Vagina (tissue), 2 donors: ENCODE data around the gene ATXN1. TPM values are rescaled to one million over a fixed set of nuclear protein-coding genes. Genes with fewer than 3 reads are reported as not detected.

Experiments used
- DNase-seq, 2 donors: peaks; one replicate each; pipeline ENCODE4 v3.0.0-alpha.2; 2017; ENCODE audit errors: extremely low spot score in 2 of 2
- H3K27ac ChIP-seq: fragments of 200-600 bp; sonication (generic); one replicate; pipeline ENCODE4 v1.5.1; 2019
- H3K27me3 ChIP-seq: fragments of 200-600 bp; sonication (generic); one replicate; pipeline ENCODE4 v1.5.1; 2019
- H3K36me3 ChIP-seq, 2 donors: fragments of 200-600 bp; sonication (generic); one replicate each; pipeline ENCODE4 v1.5.1; 2017 to 2019
- H3K4me1 ChIP-seq: fragments of 200-600 bp; sonication (generic); one replicate; pipeline ENCODE4 v1.5.1; 2019
- H3K4me3 ChIP-seq, 2 donors: fragments of 200-600 bp; sonication (generic); 1 replicate in 1 of 2; 2 replicates in 1 of 2; pipeline ENCODE4 v1.5.1; 2016 to 2019
- H3K9me3 ChIP-seq: fragments of 200-600 bp; sonication (generic); one replicate; pipeline ENCODE4 v1.5.1; 2019
- CTCF ChIP-seq, 3 experiments: fragments of 450-650 bp in 2 of 3; fragments of 200-600 bp in 1 of 3; sonication (generic) in 1 of 3; IDR thresholded peaks; one replicate each; pipeline ENCODE4 v1.5.1; 2017 to 2019; ENCODE audit warnings: antibody characterized with exemption in 3 of 3, mild to moderate bottlenecking in 2 of 3, moderate library complexity in 2 of 3
- POLR2A ChIP-seq, 2 donors: fragments of 450-650 bp; IDR thresholded peaks; one replicate each; pipeline ENCODE4 v1.6.1; 2017; ENCODE audit warnings: antibody characterized with exemption in 2 of 2, mild to moderate bottlenecking in 2 of 2, moderate library complexity in 2 of 2
- POLR2AphosphoS5 ChIP-seq, 2 donors: sonication (generic); formaldehyde crosslinking; IDR thresholded peaks; one replicate each; pipeline ENCODE4 v1.9.0; 2017; ENCODE audit warnings: antibody characterized with exemption in 2 of 2, mild to moderate bottlenecking in 2 of 2, low read depth in 1 of 2; ENCODE audit not compliant: insufficient read depth in 1 of 2
- intact Hi-C: fragments of 100-400 bp; cut with DNase I; formaldehyde crosslinking; loops from one replicate; pipeline ENCODE4 v1.15.1; 2023
- total RNA-seq: library from RNA; depleted of rRNA; stranded (reverse); fragments of >200 nt; gene quantifications from one replicate; pipeline ENCODE4 v1.2.3, GENCODE V29; 2016

The ATXN1 gene
- total RNA-seq, 1 donor from 2014 or later = 43.2 TPM

GRCh38 chr6:16437095-16437494, 324.2 kb downstream of the ATXN1 start:
- Histone ChIP-seq H3K27me3 (no peaks in the 10 kb centered on the region), H3K27ac (no peak overlapping the region), H3K4me1 (peaks cover 37% of the 10 kb centered on the region), H3K4me3 (no peak overlapping the region), H3K36me3 (no peaks in the 10 kb centered on the region), H3K9me3 (no peaks in the 10 kb centered on the region)
- no peak for DNase-seq
- TF ChIP-seq POLR2A (IDR thresholded peaks at IDR 0.05) (no peak), POLR2AphosphoS5 (IDR thresholded peaks at IDR 0.05; ENCODE audit: insufficient read depth in 1 of 2, low read depth in 1 of 2) (no peak), CTCF (IDR thresholded peaks at IDR 0.05) (no peak)
- intact Hi-C loops = no loop called here

GRCh38 chr6:16436550-16436949, 324.7 kb downstream of the ATXN1 start:
- TF ChIP-seq POLR2A (IDR thresholded peaks at IDR 0.05) = no peak
- H3K9me3 ChIP-seq = no peaks in the 10 kb centered on the region
- no peaks in the 10 kb centered on the region for H3K36me3 ChIP-seq
- H3K27me3 ChIP-seq = no peaks in the 10 kb centered on the region
- H3K27ac ChIP-seq = no peak overlapping the region
- no peak overlapping the region for H3K4me3 ChIP-seq
- intact Hi-C loops = no loop called here
- no peak for DNase-seq
- peaks cover 42% of the 10 kb centered on the region for H3K4me1 ChIP-seq

GRCh38 chr6:16434885-16435284, 326.4 kb downstream of the ATXN1 start:
- H3K27ac ChIP-seq = no peak overlapping the region
- no peaks in the 10 kb centered on the region for H3K9me3 ChIP-seq
- H3K4me3 ChIP-seq = no peak overlapping the region
- H3K27me3 ChIP-seq = no peaks in the 10 kb centered on the region
- no peaks in the 10 kb centered on the region for H3K36me3 ChIP-seq
- no peak for TF ChIP-seq POLR2AphosphoS5 (IDR thresholded peaks at IDR 0.05; ENCODE audit: insufficient read depth in 1 of 2, low read depth in 1 of 2)
- no peak for TF ChIP-seq CTCF (IDR thresholded peaks at IDR 0.05)
- no peak for TF ChIP-seq POLR2A (IDR thresholded peaks at IDR 0.05)
- intact Hi-C loops = no loop called here
- no peak for DNase-seq
- peaks cover 44% of the 10 kb centered on the region for H3K4me1 ChIP-seq

GRCh38 chr6:16433338-16433890, 327.8 kb downstream of the ATXN1 start:
- Histone ChIP-seq H3K4me1 (peaks cover 33% of the 10 kb centered on the region), H3K27ac (no peak overlapping the region), H3K36me3 (no peaks in the 10 kb centered on the region), H3K4me3 (no peak overlapping the region), H3K27me3 (no peaks in the 10 kb centered on the region), H3K9me3 (no peaks in the 10 kb centered on the region)
- no peak for DNase-seq
- intact Hi-C loops = no loop called here
- no peak for TF ChIP-seq CTCF (IDR thresholded peaks at IDR 0.05)
- TF ChIP-seq POLR2AphosphoS5 (IDR thresholded peaks at IDR 0.05; ENCODE audit: insufficient read depth in 1 of 2, low read depth in 1 of 2) = no peak

- Histone ChIP-seq H3K27ac (no peak overlapping the region), H3K36me3 (no peaks in the 10 kb centered on the region), H3K4me1 (peaks cover 28% of the 10 kb centered on the region), H3K4me3 (no peak overlapping the region), H3K27me3 (no peaks in the 10 kb centered on the region), H3K9me3 (no peaks in the 10 kb centered on the region)
- DNase-seq = no peak
- no peak for TF ChIP-seq POLR2AphosphoS5 (IDR thresholded peaks at IDR 0.05; ENCODE audit: insufficient read depth in 1 of 2, low read depth in 1 of 2)
- no peak for TF ChIP-seq POLR2A (IDR thresholded peaks at IDR 0.05)
- TF ChIP-seq CTCF (IDR thresholded peaks at IDR 0.05) = no peak
- intact Hi-C loops = no loop called here
These were observed 328.9 kb downstream of the ATXN1 start for GRCh38 chr6:16432075-16433032.
